ENCODE data around the gene GPC6. TPM values are rescaled to one million over a fixed set of nuclear protein-coding genes. Genes with fewer than 3 reads are reported as not detected.

Gene GPC6
- total RNA-seq, 4 donors from 2014 or later, result 13.7 to 21.7 (median 16.5) TPM

DNA sequence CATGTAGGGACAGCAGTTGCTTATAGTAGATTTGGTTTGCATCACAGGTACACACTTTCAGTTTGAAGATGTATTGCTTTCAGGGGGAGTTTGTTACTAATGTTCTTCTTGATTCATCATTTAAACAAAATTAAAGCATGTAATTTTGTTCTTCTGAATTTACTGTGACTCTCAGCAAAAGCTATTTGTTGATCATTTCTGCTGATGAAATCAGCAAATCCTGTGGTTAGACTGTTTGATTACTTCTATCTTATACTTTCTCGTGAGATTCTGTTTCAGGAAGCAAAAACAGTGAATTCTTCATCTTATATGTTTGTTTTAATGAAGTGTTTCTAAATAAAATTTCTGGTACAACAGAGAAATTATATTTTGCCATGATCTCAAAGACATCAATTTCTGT lies 497.6 kb downstream of the GPC6 start:
- Histone ChIP-seq H3K9me3 (no peaks in the 10 kb centered on the region), H3K4me3 (no peak overlapping the region), H3K27me3 (no peaks in the 10 kb centered on the region), H3K36me3 (no peaks in the 10 kb centered on the region), H3K4me1 (no peaks in the 10 kb centered on the region), H3K27ac (no peak overlapping the region)
- no peak for TF ChIP-seq POLR2A (IDR thresholded peaks at IDR 0.05)
- no peak for TF ChIP-seq POLR2AphosphoS5 (IDR thresholded peaks at IDR 0.05)
- no peak for TF ChIP-seq EP300 (IDR thresholded peaks at IDR 0.05)
- ATAC-seq, result no peak
- WGBS, 2 donors (ENCODE audit: low coverage in 1 of 2), result 75 to 90% methylated on average over 1 of the region's 1 CpG

GRCh38 chr13:93726173-93726957 lies 499.8 kb downstream of the GPC6 start:
- TF ChIP-seq EP300 (IDR thresholded peaks at IDR 0.05), result no peak
- TF ChIP-seq POLR2A (IDR thresholded peaks at IDR 0.05), result no peak
- no peak for TF ChIP-seq POLR2AphosphoS5 (IDR thresholded peaks at IDR 0.05)
- TF ChIP-seq, protein P1, sequence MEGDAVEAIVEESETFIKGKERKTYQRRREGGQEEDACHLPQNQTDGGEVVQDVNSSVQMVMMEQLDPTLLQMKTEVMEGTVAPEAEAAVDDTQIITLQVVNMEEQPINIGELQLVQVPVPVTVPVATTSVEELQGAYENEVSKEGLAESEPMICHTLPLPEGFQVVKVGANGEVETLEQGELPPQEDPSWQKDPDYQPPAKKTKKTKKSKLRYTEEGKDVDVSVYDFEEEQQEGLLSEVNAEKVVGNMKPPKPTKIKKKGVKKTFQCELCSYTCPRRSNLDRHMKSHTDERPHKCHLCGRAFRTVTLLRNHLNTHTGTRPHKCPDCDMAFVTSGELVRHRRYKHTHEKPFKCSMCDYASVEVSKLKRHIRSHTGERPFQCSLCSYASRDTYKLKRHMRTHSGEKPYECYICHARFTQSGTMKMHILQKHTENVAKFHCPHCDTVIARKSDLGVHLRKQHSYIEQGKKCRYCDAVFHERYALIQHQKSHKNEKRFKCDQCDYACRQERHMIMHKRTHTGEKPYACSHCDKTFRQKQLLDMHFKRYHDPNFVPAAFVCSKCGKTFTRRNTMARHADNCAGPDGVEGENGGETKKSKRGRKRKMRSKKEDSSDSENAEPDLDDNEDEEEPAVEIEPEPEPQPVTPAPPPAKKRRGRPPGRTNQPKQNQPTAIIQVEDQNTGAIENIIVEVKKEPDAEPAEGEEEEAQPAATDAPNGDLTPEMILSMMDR (IDR thresholded peaks at IDR 0.05), result no peak
- Histone ChIP-seq H3K4me3 (no peak overlapping the region), H3K27ac (no peak overlapping the region), H3K27me3 (no peaks in the 10 kb centered on the region), H3K9me3 (no peaks in the 10 kb centered on the region), H3K36me3 (no peaks in the 10 kb centered on the region), H3K4me1 (peaks cover 0 to 7% (median 0%) of the 10 kb centered on the region in 3 donors)
- no peak for ATAC-seq
- 29 to 48% methylated on average over 6 of the region's 6 CpGs for WGBS, 2 donors (ENCODE audit: low coverage in 1 of 2)

DNA sequence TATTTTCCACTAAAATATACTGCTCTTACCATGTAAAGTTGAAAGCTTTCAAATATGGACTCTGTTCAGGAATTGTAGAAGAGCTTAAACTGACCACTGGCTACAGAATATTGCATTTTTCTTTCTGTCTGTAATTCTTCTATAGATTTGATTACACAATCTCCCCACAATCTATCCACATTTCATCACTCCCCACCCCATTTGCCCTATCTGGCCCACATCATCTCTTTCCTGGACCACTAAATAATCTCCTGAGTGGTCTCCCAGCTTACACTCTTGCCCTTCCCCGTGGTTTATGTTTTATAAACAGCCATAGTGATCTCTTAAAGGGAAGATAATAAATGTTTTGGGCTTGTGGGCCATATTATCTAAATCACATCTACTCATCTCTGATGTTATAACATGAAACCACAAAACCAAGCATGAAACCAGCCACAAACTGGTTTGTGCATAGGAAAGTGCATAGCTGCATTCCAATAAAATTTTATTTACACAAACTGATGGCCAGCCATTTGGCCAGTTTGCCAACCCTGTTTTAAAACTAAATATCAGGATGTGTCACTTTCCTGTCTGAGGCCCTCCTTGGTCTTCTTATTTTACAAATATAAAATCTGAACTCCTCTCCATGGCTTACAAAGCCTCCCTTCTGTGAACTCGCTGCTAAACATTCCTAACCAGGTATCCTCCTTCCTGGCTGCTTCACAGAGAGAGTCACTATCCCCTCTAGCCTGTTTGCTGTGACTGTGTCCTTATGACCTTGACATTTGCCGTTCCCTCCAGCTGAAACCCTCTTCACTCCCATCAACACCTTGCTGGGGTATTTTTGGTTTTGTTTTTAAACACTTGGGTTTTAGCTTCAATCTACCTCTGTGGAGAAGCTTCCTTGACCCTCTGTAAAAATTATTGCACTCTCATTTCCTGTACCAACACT lies 500.9 kb downstream of the GPC6 start:
- Histone ChIP-seq H3K36me3 (no peaks in the 10 kb centered on the region), H3K4me3 (no peak overlapping the region), H3K27ac (no peak overlapping the region), H3K9me3 (no peaks in the 10 kb centered on the region), H3K4me1 (peaks cover 0 to 7% (median 0%) of the 10 kb centered on the region in 3 donors), H3K27me3 (no peaks in the 10 kb centered on the region)
- TF ChIP-seq EP300 (IDR thresholded peaks at IDR 0.05) (no peak), POLR2AphosphoS5 (IDR thresholded peaks at IDR 0.05) (no peak), POLR2A (IDR thresholded peaks at IDR 0.05) (no peak)
- TF ChIP-seq, protein P1 (IDR thresholded peaks at IDR 0.05), result no peak
- ATAC-seq, result no peak
- 76% methylated on average over 3 of the region's 3 CpGs for WGBS, 2 donors (ENCODE audit: low coverage in 1 of 2)

DNA sequence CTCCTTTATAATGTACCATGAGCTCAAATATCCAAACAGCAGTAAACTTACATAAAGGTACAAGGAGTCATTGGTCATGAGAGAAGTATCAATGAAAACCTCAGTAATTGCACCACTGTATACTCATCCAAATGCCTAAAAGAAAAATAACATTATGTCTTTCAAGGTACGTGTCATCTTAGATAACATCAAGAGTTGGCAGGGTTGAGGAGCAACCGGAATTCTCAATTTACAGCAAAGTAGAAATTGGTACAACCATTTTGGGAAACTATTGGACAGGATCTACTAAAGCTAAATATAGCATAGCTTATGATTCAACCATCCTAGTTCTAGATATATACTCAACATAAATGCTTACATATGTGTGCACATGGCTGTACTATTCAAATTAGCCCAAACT lies 502.8 kb downstream of the GPC6 start:
- no peaks in the 10 kb centered on the region for H3K27me3 ChIP-seq
- H3K9me3 ChIP-seq, result no peaks in the 10 kb centered on the region
- H3K4me3 ChIP-seq, result no peak overlapping the region
- H3K4me1 ChIP-seq, result peaks cover 0 to 7% (median 0%) of the 10 kb centered on the region in 3 donors
- no peaks in the 10 kb centered on the region for H3K36me3 ChIP-seq
- ATAC-seq, result no peak
- WGBS, 2 donors (ENCODE audit: low coverage in 1 of 2), result 91 to 94% methylated on average over 2 of the region's 2 CpGs
- no peak overlapping the region for H3K27ac ChIP-seq
- no peak for TF ChIP-seq POLR2AphosphoS5 (IDR thresholded peaks at IDR 0.05)
- TF ChIP-seq POLR2A (IDR thresholded peaks at IDR 0.05), result no peak
- TF ChIP-seq, protein P1 (IDR thresholded peaks at IDR 0.05), result no peak
- no peak for TF ChIP-seq EP300 (IDR thresholded peaks at IDR 0.05)

- H3K4me1 ChIP-seq, result peaks cover 0 to 7% (median 0%) of the 10 kb centered on the region in 3 donors
- H3K4me3 ChIP-seq, result no peak overlapping the region
- no peaks in the 10 kb centered on the region for H3K27me3 ChIP-seq
- ATAC-seq, result no peak
- H3K27ac ChIP-seq, result no peak overlapping the region
- H3K36me3 ChIP-seq, result no peaks in the 10 kb centered on the region
- H3K9me3 ChIP-seq, result no peaks in the 10 kb centered on the region
- TF ChIP-seq POLR2A (IDR thresholded peaks at IDR 0.05) (no peak), POLR2AphosphoS5 (IDR thresholded peaks at IDR 0.05) (no peak), EP300 (IDR thresholded peaks at IDR 0.05) (no peak)
- TF ChIP-seq, protein P1 (IDR thresholded peaks at IDR 0.05), result no peak
- 83 to 91% methylated on average over 2 to 3 of the region's 3 CpGs for WGBS, 2 donors (ENCODE audit: low coverage in 1 of 2)
Measured at GRCh38 chr13:93730780-93731179, 504.2 kb downstream of the GPC6 start.
